HEK293 (cell line): ENCODE measurements around the gene AK9.

Experiments used
- BCL11A ChIP-seq: fragments of 450-650 bp; formaldehyde crosslinking; IDR thresholded peaks from 2 replicates; pipeline ENCODE4 v1.5.1; 2016; ENCODE audit warnings: low read depth, missing biosample characterization, missing genetic modification characterization
- MYNN ChIP-seq: fragments of 450-650 bp; formaldehyde crosslinking; IDR thresholded peaks from 2 replicates; pipeline ENCODE4 v1.5.1; 2016; ENCODE audit warnings: missing biosample characterization, missing genetic modification characterization, borderline replicate concordance
- TCF7L2 ChIP-seq: IDR thresholded peaks from 2 replicates; pipeline ENCODE4 v1.6.1; 2011; ENCODE audit warnings: low read depth, mild to moderate bottlenecking, inconsistent platforms, low read length, moderate library complexity, borderline replicate concordance
- YY1 ChIP-seq: fragments of 450-650 bp; formaldehyde crosslinking; IDR thresholded peaks from 2 replicates; pipeline ENCODE4 v1.5.1; 2018; ENCODE audit warnings: missing biosample characterization, missing genetic modification characterization
- ZBTB17 ChIP-seq: fragments of 450-650 bp; formaldehyde crosslinking; IDR thresholded peaks from 2 replicates; pipeline ENCODE4 v1.5.1; 2016; ENCODE audit warnings: missing biosample characterization, missing genetic modification characterization
- ZNF416 ChIP-seq: fragments of 450-650 bp; formaldehyde crosslinking; IDR thresholded peaks from 2 replicates; pipeline ENCODE4 v1.5.1; 2016; ENCODE audit warnings: missing biosample characterization, missing genetic modification characterization
- ZNF549 ChIP-seq: fragments of 450-650 bp; IDR thresholded peaks from 2 replicates; pipeline ENCODE4 v1.5.1; 2018; ENCODE audit warnings: missing biosample characterization, missing genetic modification characterization, mild to moderate bottlenecking, inconsistent platforms, moderate library complexity
- ZNF76 ChIP-seq: fragments of 450-650 bp; formaldehyde crosslinking; IDR thresholded peaks from 2 replicates; pipeline ENCODE4; 2016; ENCODE audit warnings: low read depth, missing biosample characterization, missing genetic modification characterization, borderline replicate concordance
- TF ChIP-seq, protein P1 (sequence below): fragments of 450-650 bp; formaldehyde crosslinking; IDR thresholded peaks from 2 replicates; pipeline ENCODE4 v1.5.1; 2017; ENCODE audit warnings: missing biosample characterization, missing genetic modification characterization
- TF ChIP-seq, protein P2 (sequence below): fragments of 450-650 bp; formaldehyde crosslinking; IDR thresholded peaks from 2 replicates; pipeline ENCODE4 v1.5.1; 2016; ENCODE audit warnings: missing biosample characterization, missing genetic modification characterization

DNA sequence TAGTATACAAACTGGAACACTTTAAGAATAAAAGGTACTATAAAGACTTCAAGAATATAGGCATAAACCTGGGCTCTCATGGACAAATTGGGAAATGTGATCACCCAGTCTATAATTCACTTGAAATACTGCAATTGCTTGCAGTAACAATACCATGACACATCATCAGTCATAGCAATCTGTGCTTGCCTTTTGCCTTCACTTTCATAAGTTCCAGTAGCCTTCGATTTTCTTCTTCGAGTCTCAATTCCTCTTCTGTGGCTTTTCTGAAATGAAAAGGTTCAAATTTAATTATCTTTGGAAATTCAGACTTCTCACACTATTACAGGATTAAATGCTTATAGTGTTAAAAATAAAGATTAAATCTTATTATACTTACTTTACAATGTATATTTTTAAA is 111.6 kb downstream of the AK9 start:
- TF ChIP-seq, protein P1, sequence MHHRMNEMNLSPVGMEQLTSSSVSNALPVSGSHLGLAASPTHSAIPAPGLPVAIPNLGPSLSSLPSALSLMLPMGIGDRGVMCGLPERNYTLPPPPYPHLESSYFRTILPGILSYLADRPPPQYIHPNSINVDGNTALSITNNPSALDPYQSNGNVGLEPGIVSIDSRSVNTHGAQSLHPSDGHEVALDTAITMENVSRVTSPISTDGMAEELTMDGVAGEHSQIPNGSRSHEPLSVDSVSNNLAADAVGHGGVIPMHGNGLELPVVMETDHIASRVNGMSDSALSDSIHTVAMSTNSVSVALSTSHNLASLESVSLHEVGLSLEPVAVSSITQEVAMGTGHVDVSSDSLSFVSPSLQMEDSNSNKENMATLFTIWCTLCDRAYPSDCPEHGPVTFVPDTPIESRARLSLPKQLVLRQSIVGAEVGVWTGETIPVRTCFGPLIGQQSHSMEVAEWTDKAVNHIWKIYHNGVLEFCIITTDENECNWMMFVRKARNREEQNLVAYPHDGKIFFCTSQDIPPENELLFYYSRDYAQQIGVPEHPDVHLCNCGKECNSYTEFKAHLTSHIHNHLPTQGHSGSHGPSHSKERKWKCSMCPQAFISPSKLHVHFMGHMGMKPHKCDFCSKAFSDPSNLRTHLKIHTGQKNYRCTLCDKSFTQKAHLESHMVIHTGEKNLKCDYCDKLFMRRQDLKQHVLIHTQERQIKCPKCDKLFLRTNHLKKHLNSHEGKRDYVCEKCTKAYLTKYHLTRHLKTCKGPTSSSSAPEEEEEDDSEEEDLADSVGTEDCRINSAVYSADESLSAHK, result no peak
- TF ChIP-seq TCF7L2, result no peak
- TF ChIP-seq ZNF76 (tag by site-specific recombination), result no peak
- TF ChIP-seq YY1 (tag by site-specific recombination), result no peak
- TF ChIP-seq, protein P2, sequence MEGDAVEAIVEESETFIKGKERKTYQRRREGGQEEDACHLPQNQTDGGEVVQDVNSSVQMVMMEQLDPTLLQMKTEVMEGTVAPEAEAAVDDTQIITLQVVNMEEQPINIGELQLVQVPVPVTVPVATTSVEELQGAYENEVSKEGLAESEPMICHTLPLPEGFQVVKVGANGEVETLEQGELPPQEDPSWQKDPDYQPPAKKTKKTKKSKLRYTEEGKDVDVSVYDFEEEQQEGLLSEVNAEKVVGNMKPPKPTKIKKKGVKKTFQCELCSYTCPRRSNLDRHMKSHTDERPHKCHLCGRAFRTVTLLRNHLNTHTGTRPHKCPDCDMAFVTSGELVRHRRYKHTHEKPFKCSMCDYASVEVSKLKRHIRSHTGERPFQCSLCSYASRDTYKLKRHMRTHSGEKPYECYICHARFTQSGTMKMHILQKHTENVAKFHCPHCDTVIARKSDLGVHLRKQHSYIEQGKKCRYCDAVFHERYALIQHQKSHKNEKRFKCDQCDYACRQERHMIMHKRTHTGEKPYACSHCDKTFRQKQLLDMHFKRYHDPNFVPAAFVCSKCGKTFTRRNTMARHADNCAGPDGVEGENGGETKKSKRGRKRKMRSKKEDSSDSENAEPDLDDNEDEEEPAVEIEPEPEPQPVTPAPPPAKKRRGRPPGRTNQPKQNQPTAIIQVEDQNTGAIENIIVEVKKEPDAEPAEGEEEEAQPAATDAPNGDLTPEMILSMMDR (tag by site-specific recombination), result no peak
- TF ChIP-seq ZNF416, result no peak
- no peak for TF ChIP-seq ZBTB17 (tag by site-specific recombination)
- TF ChIP-seq BCL11A, result no peak
- no peak for TF ChIP-seq ZNF549
- no peak for TF ChIP-seq MYNN
